Erythroblast (primary cell): ENCODE data around the gene GGT6.
"Not testable (repeated sequence)": the region's sequence is repeated elsewhere in the genome, so short reads cannot be mapped to it uniquely, and the experiment has no call there.

Experiments
- DNase-seq, 2 experiments: peaks; one replicate each; lab custom pipeline; 2025; lab: John Stamatoyannopoulos, UW
- GATA1 ChIP-seq: IDR thresholded peaks from 2 replicates; pipeline ENCODE4 v1.6.1; 2011; ENCODE audit warnings: low read depth, mild to moderate bottlenecking, control low read depth, low read length, moderate library complexity
- POLR2A ChIP-seq: IDR thresholded peaks from 2 replicates; pipeline ENCODE4 v1.6.1; 2011; ENCODE audit warnings: mild to moderate bottlenecking, low read length

GGT6 gene

GRCh38 chr17:4596636-4597380, 36.4 kb upstream of the GGT6 start:
- TF ChIP-seq POLR2A (no peak), GATA1 (no peak)
- no peak for DNase-seq

- DNase-seq: not testable (repeated sequence)
Measured at GRCh38 chr17:4595685-4596342, 35.4 kb upstream of the GGT6 start.

GRCh38 chr17:4594931-4595684, 34.7 kb upstream of the GGT6 start:
- TF ChIP-seq GATA1: no peak
- no peak for TF ChIP-seq POLR2A
- DNase-seq: peak; percentile 62 to 64

GRCh38 chr17:4594406-4594805, 34.0 kb upstream of the GGT6 start:
- TF ChIP-seq POLR2A (no peak), GATA1 (no peak)
- no peak for DNase-seq

- TF ChIP-seq POLR2A: no peak
- no peak for DNase-seq
Measured at GRCh38 chr17:4593021-4593421, 32.6 kb upstream of the GGT6 start.

- TF ChIP-seq POLR2A (no peak), GATA1 (no peak)
- no peak for DNase-seq
Measured at GRCh38 chr17:4592240-4593005, 32.0 kb upstream of the GGT6 start.

GRCh38 chr17:4591529-4591928, 31.2 kb upstream of the GGT6 start:
- no peak for DNase-seq
- TF ChIP-seq POLR2A: no peak
- TF ChIP-seq GATA1: no peak

GRCh38 chr17:4590981-4591453, 30.6 kb upstream of the GGT6 start:
- no peak for TF ChIP-seq POLR2A
- TF ChIP-seq GATA1: no peak
- DNase-seq: no peak

GRCh38 chr17:4590042-4590441, 29.7 kb upstream of the GGT6 start:
- DNase-seq: not testable (repeated sequence)

GRCh38 chr17:4588898-4589625, 28.7 kb upstream of the GGT6 start:
- TF ChIP-seq POLR2A (no peak), GATA1 (no peak)
- DNase-seq: no peak

GRCh38 chr17:4588391-4588790, 28.0 kb upstream of the GGT6 start:
- TF ChIP-seq GATA1 (no peak), POLR2A (no peak)
- DNase-seq: no peak

- peak; percentile 30 to 58 for DNase-seq
- no peak for TF ChIP-seq POLR2A
- TF ChIP-seq GATA1: no peak
Measured at GRCh38 chr17:4587803-4588202, 27.4 kb upstream of the GGT6 start.

- DNase-seq: no peak
- no peak for TF ChIP-seq GATA1
- TF ChIP-seq POLR2A: no peak
Measured at GRCh38 chr17:4587195-4587594, 26.8 kb upstream of the GGT6 start.
